IMR-90 (cell line): ENCODE data around the gene CLEC20A. TPM values are rescaled to one million over a fixed set of nuclear protein-coding genes. Genes with fewer than 3 reads are reported as not detected.

ENCODE experiments used
- ATAC-seq: fragments of 200-7000 bp; cut with Tn5 transposase; 2 replicates; pipeline ENCODE4 v1.9.1; 2020; ENCODE audit warnings: low read depth, mild to moderate bottlenecking, moderate library complexity
- BruUV-seq: library from RNA; stranded (reverse); fragments of 400-500 nt; replicated peaks from 2 replicates; lab custom pipeline; 2021; lab: Mats Ljungman, UMichigan
- CTCF ChIA-PET: fragments of 300-600 bp; formaldehyde crosslinking; extraction: SDS; loops from one replicate; lab custom pipeline; 2021; ENCODE audit warnings: antibody characterized with exemption; lab: Yijun Ruan, JAX
- POLR2A ChIA-PET: fragments of 300-600 bp; sonication (Branson Sonifier 250); formaldehyde crosslinking; loops from one replicate; lab custom pipeline; 2022; ENCODE audit warnings: antibody characterized with exemption; ENCODE audit not compliant: unreplicated experiment; lab: Charles Lee
- DNase-seq: peaks from one replicate; pipeline ENCODE4 v3.0.0; 2013
- H2AFZ ChIP-seq: replicated peaks from 2 replicates; pipeline ENCODE3; 2013; ENCODE audit warnings: low read length, mild to moderate bottlenecking; ENCODE audit not compliant: poor library complexity
- H2AK5ac ChIP-seq: 2 replicates; pipeline ENCODE4 v1.6.1; 2013; ENCODE audit warnings: low read depth, low read length, inconsistent platforms
- H2AK9ac ChIP-seq: replicated peaks from 2 replicates; pipeline ENCODE3; 2013; ENCODE audit warnings: mild to moderate bottlenecking, low read depth, low read length, moderate library complexity; ENCODE audit not compliant: poor library complexity
- H2BK120ac ChIP-seq: 2 replicates; pipeline ENCODE4 v1.6.1; 2013; ENCODE audit warnings: low read depth, low read length, inconsistent platforms
- H2BK15ac ChIP-seq: 3 replicates; pipeline ENCODE4 v1.6.1; 2013; ENCODE audit warnings: low read depth, low read length, inconsistent platforms
- H2BK20ac ChIP-seq: 2 replicates; pipeline ENCODE4 v1.6.1; 2013; ENCODE audit warnings: low read depth, mild to moderate bottlenecking, inconsistent platforms, low read length, moderate library complexity
- H2BK5ac ChIP-seq: 2 replicates; pipeline ENCODE4 v1.6.1; 2013; ENCODE audit warnings: mild to moderate bottlenecking, low read depth, low read length, inconsistent platforms; ENCODE audit not compliant: poor library complexity, severe bottlenecking
- H3K14ac ChIP-seq: replicated peaks from 2 replicates; pipeline ENCODE4 v1.6.1; 2013; ENCODE audit warnings: low read depth, low read length, inconsistent platforms
- H3K18ac ChIP-seq: 2 replicates; pipeline ENCODE4 v1.6.1; 2013; ENCODE audit warnings: low read depth, low read length, control low read depth
- H3K23ac ChIP-seq: 2 replicates; pipeline ENCODE4 v1.6.1; 2013; ENCODE audit warnings: low read depth, low read length, inconsistent platforms
- H3K27ac ChIP-seq: 2 replicates; pipeline ENCODE4 v1.5.1; 2013; ENCODE audit warnings: mild to moderate bottlenecking, control low read depth, low read length; ENCODE audit not compliant: insufficient read depth
- H3K27me3 ChIP-seq: 2 replicates; pipeline ENCODE4 v1.6.1; 2013; ENCODE audit warnings: low read length; ENCODE audit not compliant: control insufficient read depth, insufficient read depth
- H3K36me3 ChIP-seq: 2 replicates; pipeline ENCODE4 v1.6.1; 2013; ENCODE audit warnings: low read length, mixed read lengths; ENCODE audit not compliant: control insufficient read depth, insufficient read depth
- H3K4ac ChIP-seq: 2 replicates; pipeline ENCODE4 v1.6.1; 2013; ENCODE audit warnings: low read depth, low read length, inconsistent platforms
- H3K4me1 ChIP-seq: 2 replicates; pipeline ENCODE4 v1.6.1; 2013; ENCODE audit warnings: low read length, mixed read lengths; ENCODE audit not compliant: control insufficient read depth, insufficient read depth
- H3K4me2 ChIP-seq: 2 replicates; pipeline ENCODE4 v1.6.1; 2013; ENCODE audit warnings: low read depth, mild to moderate bottlenecking, control low read depth, low read length, moderate library complexity
- H3K4me3 ChIP-seq: 2 replicates; pipeline ENCODE4 v1.5.1; 2013; ENCODE audit warnings: low read depth, mild to moderate bottlenecking, control low read depth, low read length, moderate library complexity; ENCODE audit not compliant: insufficient read depth
- H3K56ac ChIP-seq: 2 replicates; pipeline ENCODE4 v1.6.1; 2013; ENCODE audit warnings: low read length, inconsistent platforms; ENCODE audit not compliant: insufficient read depth; ENCODE audit errors: extremely low read depth
- H3K79me1 ChIP-seq, 2 experiments: 2 replicates each; pipeline ENCODE4 v1.6.1; 2013; ENCODE audit warnings: low read length in 2 of 2, inconsistent platforms in 1 of 2, low read depth in 1 of 2
- H3K9ac ChIP-seq: 2 replicates; pipeline ENCODE4 v1.6.1; 2013; ENCODE audit warnings: low read depth, low read length, control low read depth
- H3K9me1 ChIP-seq: 2 replicates; pipeline ENCODE4 v1.6.1; 2013; ENCODE audit warnings: low read length, inconsistent platforms; ENCODE audit not compliant: insufficient read depth
- H3K9me3 ChIP-seq: 2 replicates; pipeline ENCODE4 v1.6.1; 2013; ENCODE audit warnings: low read length; ENCODE audit not compliant: control insufficient read depth, insufficient read depth
- H4K20me1 ChIP-seq: 2 replicates; pipeline ENCODE4 v1.6.1; 2013; ENCODE audit warnings: low read length, inconsistent platforms; ENCODE audit not compliant: insufficient read depth
- H4K5ac ChIP-seq: 2 replicates; pipeline ENCODE4 v1.6.1; 2013; ENCODE audit warnings: mild to moderate bottlenecking, low read depth, low read length, control low read depth
- H4K8ac ChIP-seq, 2 experiments: 2 replicates each; pipeline ENCODE4 v1.6.1; 2013; ENCODE audit warnings: low read depth in 2 of 2, low read length in 2 of 2, control low read depth in 1 of 2, inconsistent platforms in 1 of 2
- H4K91ac ChIP-seq: 2 replicates; pipeline ENCODE4 v1.6.1; 2013; ENCODE audit warnings: low read depth, low read length, inconsistent platforms; ENCODE audit not compliant: insufficient read depth
- BHLHE40 ChIP-seq: fragments of 150-350 bp; IDR thresholded peaks from 2 replicates; pipeline ENCODE4 v1.6.1; 2016; ENCODE audit warnings: mild to moderate bottlenecking, low read depth, low read length
- CEBPB ChIP-seq: IDR thresholded peaks from 2 replicates; pipeline ENCODE4 v1.6.1; 2012; ENCODE audit warnings: low read depth, low read length, improper control_type of control experiment
- CHD1 ChIP-seq: IDR thresholded peaks from 2 replicates; pipeline ENCODE4 v1.6.1; 2012; ENCODE audit warnings: low read depth, low read length, improper control_type of control experiment
- FOS ChIP-seq: fragments of 150-350 bp; IDR thresholded peaks from 2 replicates; pipeline ENCODE4 v1.6.1; 2016; ENCODE audit warnings: low read depth, low read length
- MAZ ChIP-seq: IDR thresholded peaks from 2 replicates; pipeline ENCODE4 v1.6.1; 2012; ENCODE audit warnings: low read depth, mild to moderate bottlenecking, low read length, improper control_type of control experiment, moderate library complexity, borderline replicate concordance
- NFE2L2 ChIP-seq: fragments of 150-350 bp; IDR thresholded peaks from 2 replicates; pipeline ENCODE4 v1.6.1; 2016; ENCODE audit warnings: low read depth, mild to moderate bottlenecking, low read length
- RAD21 ChIP-seq: IDR thresholded peaks from 2 replicates; pipeline ENCODE4 v1.6.1; 2012; ENCODE audit warnings: low read length, improper control_type of control experiment
- RCOR1 ChIP-seq: IDR thresholded peaks from 2 replicates; pipeline ENCODE4 v1.6.1; 2012; ENCODE audit warnings: mild to moderate bottlenecking, low read length, improper control_type of control experiment; ENCODE audit not compliant: insufficient replicate concordance
- RFX5 ChIP-seq: IDR thresholded peaks from 2 replicates; pipeline ENCODE4 v1.8.0; 2012; ENCODE audit warnings: low read depth, mild to moderate bottlenecking, low read length, moderate library complexity
- SMC3 ChIP-seq: fragments of 150-350 bp; IDR thresholded peaks from 2 replicates; pipeline ENCODE4 v1.6.1; 2016; ENCODE audit warnings: low read depth, mild to moderate bottlenecking, antibody characterized with exemption, low read length, moderate library complexity
- WGBS, 2 experiments: methylation state at CpG; one replicate each; pipeline versions ENCODE4 v1.1.5 to v1.1.7; 2013; ENCODE audit warnings: missing lambda C conversion rate in 2 of 2; ENCODE audit not compliant: insufficient read length in 1 of 2; ENCODE audit errors: extremely low coverage in 2 of 2; 5-methylcytosine and 5-hydroxymethylcytosine counted together
- dilution Hi-C: fragments of 300-500 bp; cut with HindIII; formaldehyde crosslinking; loops from one replicate; pipeline ENCODE4 v1.14.3; 2018; ENCODE audit warnings: low sequenced_read_pairs; ENCODE audit not compliant: unreplicated experiment
- in situ Hi-C: fragments of 300-500 bp; cut with MboI; formaldehyde crosslinking; loops from 3 replicates; pipeline ENCODE4 v1.14.3; 2019; ENCODE audit warnings: low sequenced_read_pairs, inconsistent platforms, mixed read lengths
- intact Hi-C: fragments of 100-400 bp; cut with micrococcal nuclease; formaldehyde crosslinking; loops from 2 replicates; pipeline ENCODE4 v1.10.0; 2022
- polyA plus RNA-seq, 3 experiments: library from polyadenylated mRNA; depleted of rRNA; stranded (reverse); fragments of >200 nt; gene quantifications; 2 replicates each; pipeline ENCODE4 v1.2.3, GENCODE V29; 2012; ENCODE audit warnings: low replicate concordance in 1 of 3
- total RNA-seq: library from RNA; depleted of rRNA; stranded (reverse); fragments of >200 nt; gene quantifications from 2 replicates; pipeline ENCODE4 v1.2.3, GENCODE V29; 2012
- TF ChIP-seq, protein P1 (sequence below): fragments of 150-350 bp; IDR thresholded peaks from 2 replicates; pipeline ENCODE4 v1.6.1; 2016; ENCODE audit warnings: low read depth, mild to moderate bottlenecking, low read length, moderate library complexity, borderline replicate concordance
- TF ChIP-seq, protein P2 (sequence below): fragments of 150-350 bp; IDR thresholded peaks from 2 replicates; pipeline ENCODE4 v1.6.1; 2017; ENCODE audit warnings: mild to moderate bottlenecking, antibody characterized with exemption, low read length, low read depth

The CLEC20A gene
- total and polyA plus RNA-seq, 2 of the 4 experiments (the other 2 are of a cell fraction) = not detected

DNA sequence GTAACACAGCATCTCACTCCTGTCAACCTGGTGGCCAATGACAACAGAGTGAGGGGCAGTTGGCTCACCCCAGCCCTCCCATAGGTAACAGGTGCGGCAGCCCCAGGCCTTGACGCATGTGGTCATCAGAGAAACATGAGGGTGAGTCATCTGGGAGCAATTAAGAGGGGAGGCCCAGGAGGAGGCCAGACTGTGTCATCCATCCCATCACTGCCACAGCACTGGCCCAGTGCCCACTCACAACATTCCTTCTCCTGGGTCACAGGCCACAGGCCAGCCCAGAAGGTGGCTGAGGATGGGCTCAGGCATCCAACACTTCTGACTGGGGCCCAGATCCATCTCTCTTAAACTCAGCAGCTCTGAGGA lies 33.3 kb upstream of the CLEC20A start:
- peak overlapping the region; percentile 29; the same call in 1 of the 3 replicates for H2BK15ac ChIP-seq
- H3K4me2 ChIP-seq = peak overlapping the region; percentile 34
- H3K27ac ChIP-seq = no peak overlapping the region
- H2BK120ac ChIP-seq = peak overlapping the region; percentile 38
- H3K4me1 ChIP-seq = peaks cover 14% of the 10 kb centered on the region
- peak overlapping the region; percentile 58 for H2AFZ ChIP-seq
- peak overlapping the region; percentile 45 for H2BK20ac ChIP-seq
- H2AK9ac ChIP-seq = peak overlapping the region; percentile 6
- H3K9me1 ChIP-seq = peaks cover 6% of the 10 kb centered on the region; the same call in 1 of the 2 replicates
- peak overlapping the region; percentile 54 for H2AK5ac ChIP-seq
- H3K14ac ChIP-seq = peak overlapping the region; percentile 40; the same call in 1 of the 2 replicates
- TF ChIP-seq SMC3 = no peak
- TF ChIP-seq CEBPB = no peak
- TF ChIP-seq FOS = peak; percentile 90
- TF ChIP-seq MAZ = peak; percentile 51; the same call in 1 of the 2 replicates
- TF ChIP-seq, protein P1, sequence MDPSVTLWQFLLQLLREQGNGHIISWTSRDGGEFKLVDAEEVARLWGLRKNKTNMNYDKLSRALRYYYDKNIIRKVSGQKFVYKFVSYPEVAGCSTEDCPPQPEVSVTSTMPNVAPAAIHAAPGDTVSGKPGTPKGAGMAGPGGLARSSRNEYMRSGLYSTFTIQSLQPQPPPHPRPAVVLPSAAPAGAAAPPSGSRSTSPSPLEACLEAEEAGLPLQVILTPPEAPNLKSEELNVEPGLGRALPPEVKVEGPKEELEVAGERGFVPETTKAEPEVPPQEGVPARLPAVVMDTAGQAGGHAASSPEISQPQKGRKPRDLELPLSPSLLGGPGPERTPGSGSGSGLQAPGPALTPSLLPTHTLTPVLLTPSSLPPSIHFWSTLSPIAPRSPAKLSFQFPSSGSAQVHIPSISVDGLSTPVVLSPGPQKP = no peak
- TF ChIP-seq BHLHE40 = peak; percentile 22; the same call in 1 of the 2 replicates
- peak; percentile 95 for TF ChIP-seq RCOR1
- TF ChIP-seq NFE2L2 = no peak
- no peak for TF ChIP-seq RAD21
- no peak for TF ChIP-seq RFX5
- TF ChIP-seq, protein P2, sequence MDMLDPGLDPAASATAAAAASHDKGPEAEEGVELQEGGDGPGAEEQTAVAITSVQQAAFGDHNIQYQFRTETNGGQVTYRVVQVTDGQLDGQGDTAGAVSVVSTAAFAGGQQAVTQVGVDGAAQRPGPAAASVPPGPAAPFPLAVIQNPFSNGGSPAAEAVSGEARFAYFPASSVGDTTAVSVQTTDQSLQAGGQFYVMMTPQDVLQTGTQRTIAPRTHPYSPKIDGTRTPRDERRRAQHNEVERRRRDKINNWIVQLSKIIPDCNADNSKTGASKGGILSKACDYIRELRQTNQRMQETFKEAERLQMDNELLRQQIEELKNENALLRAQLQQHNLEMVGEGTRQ = no peak
- TF ChIP-seq CHD1 = no peak
- POLR2A ChIA-PET = no interaction called here
- peak overlapping the region; percentile 26; the same call in 1 of the 2 replicates for H4K91ac ChIP-seq
- DNase-seq = peak; percentile 86
- peak overlapping the region; percentile 60 for H2BK5ac ChIP-seq
- H4K5ac ChIP-seq = no peak overlapping the region
- no peak overlapping the region; the same call in 1 of the 2 replicates for H3K18ac ChIP-seq
- CTCF ChIA-PET = interaction anchor here (0.8 to 0.9 kb wide), 2 partner anchors 219 to 478 kb away, joined by 3 read pairs; no protein-coding TSS in a partner anchor
- H3K4me3 ChIP-seq = no peak overlapping the region
- H3K23ac ChIP-seq = 0 out of 2 replicates have a peak overlapping the region, but pooled peaks have one; percentile 26
- no TSS peak for BruUV-seq
- H4K20me1 ChIP-seq = no peaks in the 10 kb centered on the region; the same call in 1 of the 2 replicates
- no peak overlapping the region for H3K9ac ChIP-seq
- H3K9me3 ChIP-seq = no peaks in the 10 kb centered on the region
- no peaks in the 10 kb centered on the region for H3K27me3 ChIP-seq
- no peaks in the 10 kb centered on the region for H3K79me1 ChIP-seq
- WGBS, 2 experiments = no CpG with 5 or more reads among the region's 2 CpGs
- peak overlapping the region; percentile 74 for H3K4ac ChIP-seq
- dilution Hi-C loops = no loop called here
- in situ Hi-C loops = loop anchor here (5.0 to 10.0 kb wide), 2 partner anchors 477 to 835 kb away; partner anchors contain the start of gene AXDND1
- peak overlapping the region in 1 of 2 experiments; percentile 64; a peak in 2 of 4 replicates for H4K8ac ChIP-seq
- peak; percentile 68 for ATAC-seq
- no peaks in the 10 kb centered on the region for H3K36me3 ChIP-seq
- intact Hi-C loops = loop anchor here (5.0 kb wide), 3 partner anchors 218 to 837 kb away; partner anchors contain the start of genes AXDND1 and SOAT1
- H3K56ac ChIP-seq = peak overlapping the region; percentile 7; the same call in 1 of the 2 replicates
